Liver (tissue), 9 donors: ENCODE results near the gene NYAP2. TPM values are rescaled to one million over a fixed set of nuclear protein-coding genes. Genes with fewer than 3 reads are reported as not detected.

Experiments used
- DNase-seq: peaks from one replicate; pipeline ENCODE4 v3.0.0-alpha.2; 2017; ENCODE audit warnings: low spot score
- H3K27ac ChIP-seq, 2 donors: one replicate each; pipeline ENCODE4 v1.7.0; 2013; ENCODE audit warnings: inconsistent platforms in 2 of 2, low read length in 2 of 2, control low read depth in 1 of 2, low read depth in 1 of 2, mild to moderate bottlenecking in 1 of 2
- H3K27me3 ChIP-seq, 4 donors: one replicate each; pipeline versions ENCODE4 v1.6.1 to v1.7.0; 2013; ENCODE audit warnings: low read length in 3 of 4, inconsistent platforms in 1 of 4, mild to moderate bottlenecking in 1 of 4, moderate library complexity in 1 of 4; ENCODE audit not compliant: control insufficient read depth in 4 of 4, insufficient read depth in 4 of 4
- H3K36me3 ChIP-seq, 4 donors: one replicate each; pipeline versions ENCODE4 v1.6.1 to v1.7.0; 2013; ENCODE audit warnings: low read length in 3 of 4, mild to moderate bottlenecking in 3 of 4, low read depth in 1 of 4, moderate library complexity in 1 of 4; ENCODE audit not compliant: control insufficient read depth in 4 of 4, insufficient read depth in 3 of 4
- H3K4me1 ChIP-seq, 4 donors: one replicate each; pipeline versions ENCODE4 v1.6.1 to v1.7.0; 2013; ENCODE audit warnings: low read length in 3 of 4, mild to moderate bottlenecking in 3 of 4, moderate library complexity in 1 of 4; ENCODE audit not compliant: control insufficient read depth in 4 of 4, insufficient read depth in 4 of 4
- H3K4me3 ChIP-seq, 3 donors: one replicate each; pipeline versions ENCODE4 v1.6.1 to v1.7.0; 2013; ENCODE audit warnings: low read length in 3 of 3, control low read depth in 1 of 3, low read depth in 1 of 3, mild to moderate bottlenecking in 1 of 3
- H3K9ac ChIP-seq, 2 donors: one replicate each; pipeline ENCODE4 v1.7.0; 2013; ENCODE audit warnings: low read length in 2 of 2, mild to moderate bottlenecking in 2 of 2, moderate library complexity in 2 of 2, control low read depth in 1 of 2, low read depth in 1 of 2
- H3K9me3 ChIP-seq, 4 donors: one replicate each; pipeline versions ENCODE4 v1.6.1 to v1.7.0; 2013; ENCODE audit warnings: low read length in 3 of 4; ENCODE audit not compliant: control insufficient read depth in 4 of 4
- FOXA1 ChIP-seq: IDR thresholded peaks from 2 replicates; pipeline ENCODE4 v1.6.1; 2016; ENCODE audit warnings: antibody characterized with exemption
- FOXA2 ChIP-seq: IDR thresholded peaks from 2 replicates; pipeline ENCODE4 v1.6.1; 2016; ENCODE audit warnings: antibody characterized with exemption
- GABPA ChIP-seq, 2 donors: IDR thresholded peaks in 1 of 2; conservative IDR thresholded peaks in 1 of 2; 2 replicates each; pipeline ENCODE4 v1.6.1; 2016; ENCODE audit warnings: antibody characterized with exemption in 2 of 2, mild to moderate bottlenecking in 1 of 2, moderate library complexity in 1 of 2
- JUND ChIP-seq, 2 donors: IDR thresholded peaks; 2 replicates each; pipeline ENCODE4 v1.6.1; 2016; ENCODE audit warnings: antibody characterized with exemption in 2 of 2
- NR2F2 ChIP-seq: IDR thresholded peaks from 2 replicates; pipeline ENCODE4 v1.6.1; 2016; ENCODE audit warnings: antibody characterized with exemption
- RAD21 ChIP-seq, 2 donors: IDR thresholded peaks; 2 replicates each; pipeline ENCODE4 v1.6.1; 2016; ENCODE audit warnings: antibody characterized with exemption in 2 of 2, mild to moderate bottlenecking in 2 of 2
- REST ChIP-seq: IDR thresholded peaks from 2 replicates; pipeline ENCODE4 v1.6.1; 2016; ENCODE audit warnings: antibody characterized with exemption, mild to moderate bottlenecking
- RXRA ChIP-seq, 2 donors: IDR thresholded peaks; 2 replicates each; pipeline ENCODE4 v1.6.1; 2017 to 2018; ENCODE audit warnings: antibody characterized with exemption in 2 of 2, mild to moderate bottlenecking in 1 of 2
- SP1 ChIP-seq: IDR thresholded peaks from 2 replicates; pipeline ENCODE4 v1.6.1; 2018; ENCODE audit warnings: antibody characterized with exemption, mild to moderate bottlenecking
- WGBS: extraction: QIAGEN DNeasy Blood & Tissue Kit; methylation state at CpG from one replicate; pipeline ENCODE4 v1.1.7; 2013; 5-methylcytosine and 5-hydroxymethylcytosine counted together
- polyA plus RNA-seq, 2 donors: library from polyadenylated mRNA; stranded (reverse) in 1 of 2; unstranded in 1 of 2; fragments of 200-250 nt in 1 of 2; fragments of >200 nt in 1 of 2; fragmentation: Nextera tagmentation in 1 of 2; extraction: Ambion mirVana in 1 of 2; gene quantifications; one replicate each; pipeline versions ENCODE4 v1.2.1 to v1.2.3, GENCODE V29; 2013 to 2015
- total RNA-seq, 2 donors: library from RNA; depleted of rRNA; stranded (reverse); fragments of >200 nt; gene quantifications; one replicate each; pipeline ENCODE4 v1.2.3, GENCODE V29; 2014
- TF ChIP-seq, protein P1 (sequence below): IDR thresholded peaks from 2 replicates; pipeline ENCODE4 v1.6.1; 2016; ENCODE audit warnings: antibody characterized with exemption
- TF ChIP-seq, protein P2 (sequence below): IDR thresholded peaks from 2 replicates; pipeline ENCODE4 v1.6.1; 2016; ENCODE audit warnings: antibody characterized with exemption
- TF ChIP-seq, protein P3 (sequence below): fragments of 150-350 bp; IDR thresholded peaks from 2 replicates; pipeline ENCODE4 v1.5.1; 2017; ENCODE audit warnings: improper control_type of control experiment, low read depth, low read length; ENCODE audit not compliant: missing input control
- donor health status: healthy.
- donor health status: healthy.
- donor health status: healthy.
- donor health status: healthy.
- donor health status: healthy.

NYAP2 gene
- total and polyA plus RNA-seq, 4 donors = not detected

DNA sequence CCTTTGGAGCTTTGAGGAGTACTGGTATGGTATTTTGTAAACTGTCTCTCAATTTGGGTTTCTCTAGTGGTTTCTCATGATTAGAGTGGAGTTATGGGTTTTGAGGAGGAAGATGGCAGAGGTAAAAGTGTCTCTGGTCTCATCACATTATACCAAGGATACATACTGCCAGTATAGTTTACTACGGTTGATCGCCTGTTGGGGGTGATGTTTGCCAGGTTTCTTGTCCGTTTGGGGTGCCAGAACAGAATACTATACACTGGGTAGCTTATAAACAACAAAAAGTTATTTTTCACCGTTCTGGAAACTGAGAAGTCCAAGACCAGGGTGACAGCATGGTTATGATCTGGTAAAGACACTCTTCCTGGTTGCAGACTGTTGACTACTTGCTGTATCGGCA, 293.7 kb downstream of the NYAP2 start:
- Histone ChIP-seq H3K27ac (no peak overlapping the region), H3K9ac (no peak overlapping the region), H3K4me3 (no peak overlapping the region), H3K9me3 (no peaks in the 10 kb centered on the region), H3K27me3 (peaks cover 0 to 2% (median 0%) of the 10 kb centered on the region in 4 donors), H3K36me3 (no peaks in the 10 kb centered on the region), H3K4me1 (no peaks in the 10 kb centered on the region)
- TF ChIP-seq, protein P1, sequence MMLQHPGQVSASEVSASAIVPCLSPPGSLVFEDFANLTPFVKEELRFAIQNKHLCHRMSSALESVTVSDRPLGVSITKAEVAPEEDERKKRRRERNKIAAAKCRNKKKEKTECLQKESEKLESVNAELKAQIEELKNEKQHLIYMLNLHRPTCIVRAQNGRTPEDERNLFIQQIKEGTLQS = no peak
- TF ChIP-seq FOXA2 (no peak), RAD21 (IDR thresholded peaks at IDR 0.05) (no peak), REST (no peak), GABPA (IDR thresholded peaks at IDR 0.05 in 1 of 2, conservative IDR thresholded peaks at IDR 0.05 in 1 of 2) (no peak), NR2F2 (no peak)
- TF ChIP-seq, protein P2, sequence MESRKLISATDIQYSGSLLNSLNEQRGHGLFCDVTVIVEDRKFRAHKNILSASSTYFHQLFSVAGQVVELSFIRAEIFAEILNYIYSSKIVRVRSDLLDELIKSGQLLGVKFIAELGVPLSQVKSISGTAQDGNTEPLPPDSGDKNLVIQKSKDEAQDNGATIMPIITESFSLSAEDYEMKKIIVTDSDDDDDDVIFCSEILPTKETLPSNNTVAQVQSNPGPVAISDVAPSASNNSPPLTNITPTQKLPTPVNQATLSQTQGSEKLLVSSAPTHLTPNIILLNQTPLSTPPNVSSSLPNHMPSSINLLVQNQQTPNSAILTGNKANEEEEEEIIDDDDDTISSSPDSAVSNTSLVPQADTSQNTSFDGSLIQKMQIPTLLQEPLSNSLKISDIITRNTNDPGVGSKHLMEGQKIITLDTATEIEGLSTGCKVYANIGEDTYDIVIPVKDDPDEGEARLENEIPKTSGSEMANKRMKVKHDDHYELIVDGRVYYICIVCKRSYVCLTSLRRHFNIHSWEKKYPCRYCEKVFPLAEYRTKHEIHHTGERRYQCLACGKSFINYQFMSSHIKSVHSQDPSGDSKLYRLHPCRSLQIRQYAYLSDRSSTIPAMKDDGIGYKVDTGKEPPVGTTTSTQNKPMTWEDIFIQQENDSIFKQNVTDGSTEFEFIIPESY = no peak
- no peak for DNase-seq
- 66% methylated on average over 5 of the region's 5 CpGs for WGBS

GRCh38 chr2:225694664-225695063, 295.2 kb downstream of the NYAP2 start:
- no peak overlapping the region for H3K9ac ChIP-seq
- TF ChIP-seq REST = no peak
- TF ChIP-seq, protein P3, sequence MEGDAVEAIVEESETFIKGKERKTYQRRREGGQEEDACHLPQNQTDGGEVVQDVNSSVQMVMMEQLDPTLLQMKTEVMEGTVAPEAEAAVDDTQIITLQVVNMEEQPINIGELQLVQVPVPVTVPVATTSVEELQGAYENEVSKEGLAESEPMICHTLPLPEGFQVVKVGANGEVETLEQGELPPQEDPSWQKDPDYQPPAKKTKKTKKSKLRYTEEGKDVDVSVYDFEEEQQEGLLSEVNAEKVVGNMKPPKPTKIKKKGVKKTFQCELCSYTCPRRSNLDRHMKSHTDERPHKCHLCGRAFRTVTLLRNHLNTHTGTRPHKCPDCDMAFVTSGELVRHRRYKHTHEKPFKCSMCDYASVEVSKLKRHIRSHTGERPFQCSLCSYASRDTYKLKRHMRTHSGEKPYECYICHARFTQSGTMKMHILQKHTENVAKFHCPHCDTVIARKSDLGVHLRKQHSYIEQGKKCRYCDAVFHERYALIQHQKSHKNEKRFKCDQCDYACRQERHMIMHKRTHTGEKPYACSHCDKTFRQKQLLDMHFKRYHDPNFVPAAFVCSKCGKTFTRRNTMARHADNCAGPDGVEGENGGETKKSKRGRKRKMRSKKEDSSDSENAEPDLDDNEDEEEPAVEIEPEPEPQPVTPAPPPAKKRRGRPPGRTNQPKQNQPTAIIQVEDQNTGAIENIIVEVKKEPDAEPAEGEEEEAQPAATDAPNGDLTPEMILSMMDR = no peak
- no peak for TF ChIP-seq FOXA1
- TF ChIP-seq SP1 = no peak
- TF ChIP-seq GABPA (IDR thresholded peaks at IDR 0.05 in 1 of 2, conservative IDR thresholded peaks at IDR 0.05 in 1 of 2) = no peak
- TF ChIP-seq, protein P1 = no peak
- no peak for TF ChIP-seq JUND (IDR thresholded peaks at IDR 0.05)
- TF ChIP-seq RAD21 (IDR thresholded peaks at IDR 0.05) = no peak
- no peak for TF ChIP-seq FOXA2
- no peak for TF ChIP-seq RXRA (IDR thresholded peaks at IDR 0.05)
- no peaks in the 10 kb centered on the region for H3K9me3 ChIP-seq
- H3K36me3 ChIP-seq = no peaks in the 10 kb centered on the region
- DNase-seq = no peak
- H3K27me3 ChIP-seq = peaks cover 0 to 2% (median 0%) of the 10 kb centered on the region in 4 donors
- no peaks in the 10 kb centered on the region for H3K4me1 ChIP-seq
- H3K27ac ChIP-seq = no peak overlapping the region
- no peak overlapping the region for H3K4me3 ChIP-seq
